Hematopoietic multipotent progenitor cell treated with erythropoietin and hydrocortisone succinate and interleukin-3 and kit ligand, for 6 days (in vitro differentiated cells): ENCODE data around the gene WDCP.

Source experiments
- DNase-seq: peaks from one replicate; pipeline ENCODE4 v3.0.0-alpha.2; 2015

Gene WDCP

DNA sequence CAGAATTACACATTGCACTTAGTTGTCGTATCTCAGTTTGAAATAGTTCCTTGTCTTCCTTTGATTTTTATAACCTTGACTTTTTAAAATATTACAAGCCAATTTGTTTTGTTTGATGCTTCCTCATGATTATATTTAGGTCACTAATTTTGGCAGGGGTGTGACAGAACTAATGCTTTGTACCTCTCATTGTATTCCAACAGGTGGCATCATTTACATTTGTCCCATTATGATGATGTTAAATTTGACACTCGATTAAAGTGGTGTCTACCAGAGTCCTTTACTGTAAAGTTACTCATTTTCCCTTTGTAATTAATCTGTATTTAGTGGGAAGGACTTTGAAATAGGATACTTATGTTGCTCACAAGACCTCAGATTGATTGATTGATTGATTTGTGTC lies 58.8 kb downstream of the WDCP start:
- peak; percentile 83 for DNase-seq
